Measurements from ENCODE around the gene RIC1.
A peak's percentile ranks its signal among the peaks of the same experiment; 100 is the strongest.

RIC1 gene

DNA sequence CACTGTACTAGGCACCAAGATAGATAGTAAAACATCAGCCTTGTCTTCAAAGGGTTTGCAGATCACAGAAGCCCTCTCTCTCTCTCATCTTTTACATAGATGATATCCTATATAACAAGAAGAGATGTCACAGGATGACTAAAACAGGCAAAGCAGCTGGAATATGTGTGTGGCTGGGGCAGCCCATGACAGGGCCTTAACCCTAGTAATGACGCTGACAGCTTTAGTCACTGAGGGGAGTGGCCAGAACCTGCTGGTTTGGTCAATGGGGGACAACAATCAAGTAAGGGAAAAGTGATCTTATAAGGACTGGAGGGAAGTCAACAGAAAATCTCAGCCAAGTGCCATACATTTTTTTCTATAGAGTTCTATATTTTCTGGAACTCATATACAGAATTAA lies 41.9 kb upstream of the RIC1 start:
- no peak overlapping the region for H3K27ac ChIP-seq (ENCODE audit: insufficient read depth in 1 of 2, low read depth in 1 of 2, low read length in 2 of 2, poor library complexity in 1 of 2, severe bottlenecking in 2 of 2)
- no peaks in the 10 kb centered on the region for H3K27me3 ChIP-seq (replicated peaks in 2 of 5; ENCODE audit: control insufficient read depth in 4 of 5, insufficient read depth in 5 of 5, low read length in 4 of 5)
- H3K9me3 ChIP-seq (ENCODE audit: control extremely low read depth in 1 of 5, control insufficient read depth in 4 of 5, insufficient read depth in 2 of 5, low read depth in 1 of 5, low read length in 4 of 5), result no peaks in the 10 kb centered on the region
- DNase-seq, result no peak
- H3K36me3 ChIP-seq (ENCODE audit: control insufficient read depth in 4 of 4, insufficient read depth in 4 of 4, low read length in 3 of 4), result no peaks in the 10 kb centered on the region
- ChIA-PET CTCF (interaction anchor here (0.7 to 5.7 kb wide), 10 partner anchors 9 to 994 kb away, joined by 3 to 55 read pairs (median 5); partner anchors contain the start of genes CD274 and PLGRKT), POLR2A (interaction anchor here (0.5 kb wide), 1 partner anchor 248 kb away, joined by 3 read pairs; no protein-coding TSS in a partner anchor)
- H3K4me1 ChIP-seq (ENCODE audit: control extremely low read depth in 1 of 4, control insufficient read depth in 4 of 4, insufficient read depth in 4 of 4, low read length in 3 of 4), result peaks cover 0 to 2% (median 0%) of the 10 kb centered on the region in 4 experiments
- no peak overlapping the region for H3K4me3 ChIP-seq (ENCODE audit: control insufficient read depth in 1 of 7, extremely low read depth in 1 of 7, insufficient read depth in 4 of 7, low read depth in 2 of 7, low read length in 6 of 7)
- WGBS (ENCODE audit: insufficient coverage), result 100% methylated on average over 1 of the region's 1 CpG

DNA sequence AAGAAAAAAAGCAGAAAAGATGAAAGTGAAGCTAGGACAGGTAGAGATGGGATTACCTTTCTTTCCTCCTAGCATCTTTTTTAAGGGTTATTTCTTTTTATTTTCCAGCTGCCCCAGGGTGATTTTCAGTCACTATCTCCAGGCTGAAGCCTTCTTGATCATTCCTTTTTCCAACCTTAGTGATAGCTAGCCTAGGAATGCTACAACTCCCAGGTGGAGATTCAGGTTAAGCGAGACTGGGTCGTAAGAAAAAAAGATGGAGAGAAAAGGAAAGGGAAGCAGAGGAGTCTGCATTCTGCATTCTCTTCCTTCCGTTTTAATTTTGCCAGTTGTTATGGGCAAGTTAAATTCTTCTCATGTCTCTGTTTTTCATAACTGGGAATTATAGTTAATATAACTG lies 36.7 kb upstream of the RIC1 start:
- peaks cover 0 to 14% (median 5%) of the 10 kb centered on the region in 4 experiments for H3K4me1 ChIP-seq (ENCODE audit: control extremely low read depth in 1 of 4, control insufficient read depth in 4 of 4, insufficient read depth in 4 of 4, low read length in 3 of 4)
- ChIA-PET CTCF (no interaction called here), POLR2A (no interaction called here)
- no peaks in the 10 kb centered on the region for H3K36me3 ChIP-seq (ENCODE audit: control insufficient read depth in 4 of 4, insufficient read depth in 4 of 4, low read length in 3 of 4)
- no peaks in the 10 kb centered on the region for H3K9me3 ChIP-seq (ENCODE audit: control extremely low read depth in 1 of 5, control insufficient read depth in 4 of 5, insufficient read depth in 2 of 5, low read depth in 1 of 5, low read length in 4 of 5)
- 91% methylated on average over 3 of the region's 3 CpGs for WGBS (ENCODE audit: insufficient coverage)
- no peak overlapping the region for H3K27ac ChIP-seq (ENCODE audit: insufficient read depth in 1 of 2, low read depth in 1 of 2, low read length in 2 of 2, poor library complexity in 1 of 2, severe bottlenecking in 2 of 2)
- H3K4me3 ChIP-seq (ENCODE audit: control insufficient read depth in 1 of 7, extremely low read depth in 1 of 7, insufficient read depth in 4 of 7, low read depth in 2 of 7, low read length in 6 of 7), result no peak overlapping the region
- H3K27me3 ChIP-seq (replicated peaks in 2 of 5; ENCODE audit: control insufficient read depth in 4 of 5, insufficient read depth in 5 of 5, low read length in 4 of 5), result no peaks in the 10 kb centered on the region
- DNase-seq, result no peak

DNA sequence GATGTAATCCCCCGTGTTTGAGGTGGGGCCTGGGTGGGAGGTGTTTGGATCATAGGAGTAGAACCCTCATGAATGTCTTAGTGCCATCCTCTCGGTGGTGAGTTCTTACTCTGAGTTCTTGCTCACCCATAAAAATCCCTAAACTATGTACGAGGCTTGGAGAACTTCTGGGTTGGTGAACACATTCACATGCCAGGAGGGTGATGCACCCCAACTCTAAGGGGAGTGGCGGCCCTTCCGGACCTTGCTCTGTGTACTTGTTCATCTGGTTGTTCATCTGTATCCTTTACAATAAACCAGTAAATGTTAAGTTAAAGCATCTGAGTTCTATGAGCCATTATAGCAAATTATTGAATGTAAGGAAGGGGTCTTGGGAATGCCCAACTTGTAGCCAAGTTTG lies 36.0 kb upstream of the RIC1 start:
- ChIA-PET POLR2A (no interaction called here), CTCF (no interaction called here)
- H3K9me3 ChIP-seq (ENCODE audit: control extremely low read depth in 1 of 5, control insufficient read depth in 4 of 5, insufficient read depth in 2 of 5, low read depth in 1 of 5, low read length in 4 of 5), result no peaks in the 10 kb centered on the region
- DNase-seq, result no peak
- H3K27ac ChIP-seq (ENCODE audit: insufficient read depth in 1 of 2, low read depth in 1 of 2, low read length in 2 of 2, poor library complexity in 1 of 2, severe bottlenecking in 2 of 2), result no peak overlapping the region
- 100% methylated on average over 2 of the region's 5 CpGs for WGBS (ENCODE audit: insufficient coverage)
- H3K4me1 ChIP-seq (ENCODE audit: control extremely low read depth in 1 of 4, control insufficient read depth in 4 of 4, insufficient read depth in 4 of 4, low read length in 3 of 4), result peaks cover 0 to 12% (median 5%) of the 10 kb centered on the region in 4 experiments
- no peak overlapping the region for H3K4me3 ChIP-seq (ENCODE audit: control insufficient read depth in 1 of 7, extremely low read depth in 1 of 7, insufficient read depth in 4 of 7, low read depth in 2 of 7, low read length in 6 of 7)
- H3K27me3 ChIP-seq (replicated peaks in 2 of 5; ENCODE audit: control insufficient read depth in 4 of 5, insufficient read depth in 5 of 5, low read length in 4 of 5), result no peaks in the 10 kb centered on the region
- H3K36me3 ChIP-seq (ENCODE audit: control insufficient read depth in 4 of 4, insufficient read depth in 4 of 4, low read length in 3 of 4), result no peaks in the 10 kb centered on the region

DNA sequence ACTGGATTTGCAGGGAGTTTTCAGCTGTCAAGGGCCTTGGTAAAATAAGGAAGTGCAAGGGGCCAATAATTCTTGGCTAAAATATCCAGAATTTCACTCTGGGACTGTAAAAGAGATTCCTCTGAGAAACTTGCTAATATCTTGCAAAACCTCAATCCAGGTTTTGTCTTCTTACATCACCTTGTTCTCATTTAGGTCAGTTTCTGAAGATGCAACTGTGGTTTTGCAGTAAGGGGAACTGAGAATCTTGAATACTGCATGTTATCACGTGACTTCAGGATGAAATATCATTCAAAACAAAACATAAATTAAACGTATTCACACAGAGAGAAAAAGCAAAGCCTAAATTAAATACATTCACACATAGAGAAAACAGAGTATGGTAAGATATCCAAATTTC lies 35.0 kb upstream of the RIC1 start:
- peaks cover 0 to under 1% (median 0%) of the 10 kb centered on the region in 5 experiments for H3K9me3 ChIP-seq (ENCODE audit: control extremely low read depth in 1 of 5, control insufficient read depth in 4 of 5, insufficient read depth in 2 of 5, low read depth in 1 of 5, low read length in 4 of 5)
- peaks cover 0 to 12% (median 5%) of the 10 kb centered on the region in 4 experiments for H3K4me1 ChIP-seq (ENCODE audit: control extremely low read depth in 1 of 4, control insufficient read depth in 4 of 4, insufficient read depth in 4 of 4, low read length in 3 of 4)
- no peaks in the 10 kb centered on the region for H3K36me3 ChIP-seq (ENCODE audit: control insufficient read depth in 4 of 4, insufficient read depth in 4 of 4, low read length in 3 of 4)
- CTCF ChIA-PET, result no interaction called here
- peak in 2 of 3 donors; percentile 33 to 48 for DNase-seq
- POLR2A ChIA-PET, result no interaction called here
- no peak overlapping the region for H3K4me3 ChIP-seq (ENCODE audit: control insufficient read depth in 1 of 7, extremely low read depth in 1 of 7, insufficient read depth in 4 of 7, low read depth in 2 of 7, low read length in 6 of 7)
- no peak overlapping the region for H3K27ac ChIP-seq (ENCODE audit: insufficient read depth in 1 of 2, low read depth in 1 of 2, low read length in 2 of 2, poor library complexity in 1 of 2, severe bottlenecking in 2 of 2)
- 17% methylated on average over 1 of the region's 2 CpGs for WGBS (ENCODE audit: insufficient coverage)
- no peaks in the 10 kb centered on the region for H3K27me3 ChIP-seq (replicated peaks in 2 of 5; ENCODE audit: control insufficient read depth in 4 of 5, insufficient read depth in 5 of 5, low read length in 4 of 5)

DNA sequence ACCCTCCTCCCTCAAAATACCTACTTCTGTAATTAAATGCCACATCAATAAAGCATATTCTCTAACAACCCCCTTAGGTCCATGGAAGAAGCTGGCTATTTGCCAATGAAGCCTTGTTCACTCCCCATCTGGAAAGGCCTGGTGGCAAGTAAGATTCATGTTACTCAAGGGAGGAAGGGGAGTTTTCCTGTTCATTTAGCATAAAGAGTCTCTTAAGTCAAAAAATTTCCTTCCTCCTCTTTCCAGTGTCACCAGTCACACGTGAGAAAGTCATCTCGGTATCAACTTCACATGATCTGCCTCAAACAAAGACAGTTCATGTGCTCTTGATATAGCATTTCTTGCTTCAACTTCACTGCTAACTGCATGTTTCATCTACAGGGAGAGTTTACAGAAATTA lies 32.7 kb upstream of the RIC1 start:
- POLR2A ChIA-PET, result no interaction called here

DNA sequence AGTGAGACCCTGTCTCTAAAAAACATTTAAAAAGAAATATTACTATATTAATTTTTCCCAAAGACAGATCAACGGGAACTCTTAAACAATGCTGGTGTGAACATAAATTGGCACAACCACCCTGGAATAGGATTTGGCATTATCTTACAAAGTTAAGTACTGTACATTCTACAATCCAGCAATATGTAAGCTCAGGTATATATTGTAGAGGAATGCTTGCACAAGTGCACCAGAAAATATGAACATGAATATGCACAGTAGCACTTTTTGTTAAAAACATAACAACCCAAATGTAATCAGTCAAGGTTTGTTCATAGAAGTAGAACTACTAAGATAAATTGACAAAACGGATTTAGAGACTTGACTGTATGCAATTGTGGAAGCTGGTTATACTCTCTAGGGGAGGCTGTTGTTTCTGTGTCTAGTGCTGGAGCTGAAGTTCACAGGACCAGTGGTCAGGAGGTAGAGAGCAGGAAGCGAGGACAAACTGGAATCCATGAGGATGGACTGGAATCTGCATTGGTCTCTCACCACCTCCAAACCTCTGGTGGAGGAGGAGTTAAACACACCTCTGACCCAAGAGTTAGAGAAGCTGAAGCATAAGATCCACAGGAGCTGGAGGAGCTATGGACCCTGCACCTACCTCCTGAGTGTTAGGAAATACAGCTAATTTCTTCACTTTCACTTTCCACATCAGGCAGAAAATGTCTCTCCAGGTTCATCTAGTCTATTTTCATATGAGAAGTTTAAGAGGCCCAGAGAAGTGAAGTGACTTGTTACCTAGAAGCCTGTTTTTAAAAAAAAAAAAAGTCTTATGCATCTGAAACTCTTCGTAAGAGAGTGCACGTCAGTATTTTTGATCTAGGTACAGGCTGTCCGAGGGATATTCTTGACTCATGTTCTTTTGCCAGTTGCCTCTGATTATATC lies 20.3 kb upstream of the RIC1 start:
- H3K4me1 ChIP-seq (ENCODE audit: control extremely low read depth in 1 of 4, control insufficient read depth in 4 of 4, insufficient read depth in 4 of 4, low read length in 3 of 4), result peaks cover 0 to 9% (median 5%) of the 10 kb centered on the region in 4 experiments
- POLR2A ChIA-PET, result interaction anchor here (0.7 kb wide), 1 partner anchor 430 kb away, joined by 12 read pairs; no protein-coding TSS in a partner anchor
- H3K27ac ChIP-seq (ENCODE audit: insufficient read depth in 1 of 2, low read depth in 1 of 2, low read length in 2 of 2, poor library complexity in 1 of 2, severe bottlenecking in 2 of 2), result peak overlapping the region; percentile 53 to 83
- H3K36me3 ChIP-seq (ENCODE audit: control insufficient read depth in 4 of 4, insufficient read depth in 4 of 4, low read length in 3 of 4), result no peaks in the 10 kb centered on the region
- peak in 2 of 3 donors; percentile 42 to 43 for DNase-seq
- H3K4me3 ChIP-seq (ENCODE audit: control insufficient read depth in 1 of 7, extremely low read depth in 1 of 7, insufficient read depth in 4 of 7, low read depth in 2 of 7, low read length in 6 of 7), result peak overlapping the region; percentile 4 to 90 (median 67)
- H3K9me3 ChIP-seq (ENCODE audit: control extremely low read depth in 1 of 5, control insufficient read depth in 4 of 5, insufficient read depth in 2 of 5, low read depth in 1 of 5, low read length in 4 of 5), result no peaks in the 10 kb centered on the region
- no peaks in the 10 kb centered on the region for H3K27me3 ChIP-seq (replicated peaks in 2 of 5; ENCODE audit: control insufficient read depth in 4 of 5, insufficient read depth in 5 of 5, low read length in 4 of 5)
- WGBS (ENCODE audit: insufficient coverage), result 4% methylated on average over 4 of the region's 6 CpGs
- CTCF ChIA-PET, result interaction anchor here (0.6 to 2.1 kb wide), 9 partner anchors 8 to 162 kb away, joined by 3 to 11 read pairs (median 4); partner anchors contain the start of genes CD274 and RIC1

More for the DNA sequence above, 32.7 kb upstream of the RIC1 start:
- no peak for DNase-seq
- Histone ChIP-seq H3K27ac (ENCODE audit: insufficient read depth in 1 of 2, low read depth in 1 of 2, low read length in 2 of 2, poor library complexity in 1 of 2, severe bottlenecking in 2 of 2) (no peak overlapping the region), H3K36me3 (ENCODE audit: control insufficient read depth in 4 of 4, insufficient read depth in 4 of 4, low read length in 3 of 4) (no peaks in the 10 kb centered on the region), H3K9me3 (ENCODE audit: control extremely low read depth in 1 of 5, control insufficient read depth in 4 of 5, insufficient read depth in 2 of 5, low read depth in 1 of 5, low read length in 4 of 5) (peaks cover 0 to 2% (median 0%) of the 10 kb centered on the region in 5 experiments), H3K4me1 (ENCODE audit: control extremely low read depth in 1 of 4, control insufficient read depth in 4 of 4, insufficient read depth in 4 of 4, low read length in 3 of 4) (peaks cover 0 to 12% (median 5%) of the 10 kb centered on the region in 4 experiments), H3K4me3 (ENCODE audit: control insufficient read depth in 1 of 7, extremely low read depth in 1 of 7, insufficient read depth in 4 of 7, low read depth in 2 of 7, low read length in 6 of 7) (no peak overlapping the region), H3K27me3 (replicated peaks in 2 of 5; ENCODE audit: control insufficient read depth in 4 of 5, insufficient read depth in 5 of 5, low read length in 4 of 5) (no peaks in the 10 kb centered on the region)
- 0% methylated on average over 1 of the region's 2 CpGs for WGBS (ENCODE audit: insufficient coverage)
- CTCF ChIA-PET, result interaction anchor here (0.7 to 2.8 kb wide), 8 partner anchors 9 to 410 kb away, joined by 3 to 14 read pairs (median 4); no protein-coding TSS in a partner anchor

- no peaks in the 10 kb centered on the region for H3K9me3 ChIP-seq (ENCODE audit: control extremely low read depth in 1 of 5, control insufficient read depth in 4 of 5, insufficient read depth in 2 of 5, low read depth in 1 of 5, low read length in 4 of 5)
- peak overlapping the region in 6 of 7 experiments; percentile 53 to 90 (median 70) for H3K4me3 ChIP-seq (ENCODE audit: control insufficient read depth in 1 of 7, extremely low read depth in 1 of 7, insufficient read depth in 4 of 7, low read depth in 2 of 7, low read length in 6 of 7)
- H3K36me3 ChIP-seq (ENCODE audit: control insufficient read depth in 4 of 4, insufficient read depth in 4 of 4, low read length in 3 of 4), result no peaks in the 10 kb centered on the region
- DNase-seq, result no peak
- H3K27ac ChIP-seq (ENCODE audit: insufficient read depth in 1 of 2, low read depth in 1 of 2, low read length in 2 of 2, poor library complexity in 1 of 2, severe bottlenecking in 2 of 2), result peak overlapping the region; percentile 53 to 83
- WGBS (ENCODE audit: insufficient coverage), result 92% methylated on average over 3 of the region's 3 CpGs
- H3K27me3 ChIP-seq (replicated peaks in 2 of 5; ENCODE audit: control insufficient read depth in 4 of 5, insufficient read depth in 5 of 5, low read length in 4 of 5), result no peaks in the 10 kb centered on the region
- ChIA-PET POLR2A (interaction anchor here (0.6 to 0.7 kb wide), 2 partner anchors 28 to 430 kb away, joined by 5 to 12 read pairs; no protein-coding TSS in a partner anchor), CTCF (interaction anchor here (0.6 to 2.1 kb wide), 9 partner anchors 9 to 180 kb away, joined by 3 to 11 read pairs (median 4); partner anchors contain the start of genes CD274 and RIC1)
- peaks cover 0 to 9% (median 5%) of the 10 kb centered on the region in 4 experiments for H3K4me1 ChIP-seq (ENCODE audit: control extremely low read depth in 1 of 4, control insufficient read depth in 4 of 4, insufficient read depth in 4 of 4, low read length in 3 of 4)
Measured at GRCh38 chr9:5609226-5609596, 19.7 kb upstream of the RIC1 start.
